ENCODE data around the gene CD320.
"Not testable (repeated sequence)": the region's sequence is repeated elsewhere in the genome, so short reads cannot be mapped to it uniquely, and the experiment has no call there.

Gene CD320

DNA sequence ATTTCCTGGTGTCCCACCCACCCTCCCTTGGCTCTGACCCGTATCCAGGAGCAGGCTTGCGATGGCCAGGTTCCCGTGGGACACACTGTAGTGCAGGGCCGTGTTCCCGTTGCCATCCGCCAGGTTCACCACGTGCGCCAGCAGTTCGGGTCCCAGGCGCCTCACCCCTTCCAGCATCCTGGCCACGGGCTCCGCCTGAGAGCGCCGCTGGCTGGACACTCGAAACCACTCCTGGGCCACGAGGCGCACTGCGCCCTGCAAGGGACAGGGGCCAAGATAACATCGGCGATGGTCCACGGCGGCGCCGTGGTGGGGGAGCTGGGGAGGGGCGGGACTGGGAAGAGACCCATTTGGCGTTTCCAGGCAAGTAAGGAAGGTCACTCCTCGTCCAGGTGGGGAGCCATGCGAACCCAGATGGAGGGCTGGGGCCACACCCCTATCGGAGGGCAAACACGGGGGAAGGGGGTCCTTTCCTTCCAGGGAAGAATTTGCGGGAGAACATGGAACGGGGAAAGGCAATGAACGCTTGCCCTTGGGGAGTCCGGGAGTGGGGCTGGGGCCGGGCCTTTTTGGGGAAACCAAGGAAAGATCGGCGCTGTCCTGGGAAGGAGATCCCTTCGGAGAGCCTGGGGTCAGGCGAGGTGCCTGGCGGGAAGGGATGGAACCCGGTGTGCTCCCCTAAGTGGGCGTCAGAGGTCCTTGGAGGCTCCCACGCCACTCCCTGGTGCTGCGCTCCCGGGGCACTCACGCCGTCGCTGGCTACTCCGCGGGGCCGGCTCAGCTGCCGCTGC lies 25.0 kb upstream of the CD320 start:
- DNase-seq: no peak

- no peak for DNase-seq
Measured at GRCh38 chr19:8331263-8331845, 23.2 kb upstream of the CD320 start.

- DNase-seq: no peak
Measured at GRCh38 chr19:8329996-8330395, 21.8 kb upstream of the CD320 start.

DNA sequence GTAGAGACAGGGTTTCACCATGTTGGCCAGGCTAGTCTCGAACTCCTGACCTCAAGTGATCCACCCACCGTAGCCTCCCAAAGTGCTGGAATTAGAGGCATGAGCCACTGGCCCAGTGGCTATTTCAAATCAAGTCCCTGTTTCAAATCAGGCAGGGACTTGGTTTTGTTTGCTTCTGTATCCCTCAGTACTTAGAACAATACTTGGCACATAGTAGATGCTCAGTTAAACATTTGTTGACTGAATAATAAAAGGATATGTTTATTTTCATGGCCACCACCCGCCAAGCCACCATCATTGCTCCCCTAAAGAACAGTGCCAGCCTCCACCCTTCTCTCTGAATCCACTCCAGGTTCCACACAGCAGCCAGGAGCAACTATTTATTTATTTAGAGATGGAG lies 17.3 kb upstream of the CD320 start:
- DNase-seq: no peak

- DNase-seq: no peak
Measured at GRCh38 chr19:8324186-8325050, 16.3 kb upstream of the CD320 start.

- DNase-seq: no peak
Measured at GRCh38 chr19:8323781-8324185, 15.6 kb upstream of the CD320 start.

DNA sequence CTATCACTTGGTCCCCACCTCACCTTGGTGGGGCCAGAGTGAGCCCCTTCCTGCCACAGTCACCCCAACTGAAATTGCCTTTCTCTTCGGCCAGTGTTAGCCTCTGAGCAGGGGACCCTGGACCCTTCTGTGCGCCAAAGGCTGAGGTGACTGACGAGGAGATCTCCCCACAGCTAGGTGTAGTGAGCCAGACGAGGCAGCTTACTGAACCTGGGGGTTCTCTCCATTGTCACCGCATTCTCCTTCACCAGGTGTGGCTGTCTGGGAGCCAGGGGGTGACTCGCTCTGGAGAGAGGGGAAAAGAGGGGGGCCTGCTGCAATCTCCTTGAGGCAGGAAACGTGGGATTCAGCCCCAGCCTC lies 14.5 kb upstream of the CD320 start:
- DNase-seq: no peak

GRCh38 chr19:8321986-8322637 lies 14.0 kb upstream of the CD320 start:
- DNase-seq: no peak

DNA sequence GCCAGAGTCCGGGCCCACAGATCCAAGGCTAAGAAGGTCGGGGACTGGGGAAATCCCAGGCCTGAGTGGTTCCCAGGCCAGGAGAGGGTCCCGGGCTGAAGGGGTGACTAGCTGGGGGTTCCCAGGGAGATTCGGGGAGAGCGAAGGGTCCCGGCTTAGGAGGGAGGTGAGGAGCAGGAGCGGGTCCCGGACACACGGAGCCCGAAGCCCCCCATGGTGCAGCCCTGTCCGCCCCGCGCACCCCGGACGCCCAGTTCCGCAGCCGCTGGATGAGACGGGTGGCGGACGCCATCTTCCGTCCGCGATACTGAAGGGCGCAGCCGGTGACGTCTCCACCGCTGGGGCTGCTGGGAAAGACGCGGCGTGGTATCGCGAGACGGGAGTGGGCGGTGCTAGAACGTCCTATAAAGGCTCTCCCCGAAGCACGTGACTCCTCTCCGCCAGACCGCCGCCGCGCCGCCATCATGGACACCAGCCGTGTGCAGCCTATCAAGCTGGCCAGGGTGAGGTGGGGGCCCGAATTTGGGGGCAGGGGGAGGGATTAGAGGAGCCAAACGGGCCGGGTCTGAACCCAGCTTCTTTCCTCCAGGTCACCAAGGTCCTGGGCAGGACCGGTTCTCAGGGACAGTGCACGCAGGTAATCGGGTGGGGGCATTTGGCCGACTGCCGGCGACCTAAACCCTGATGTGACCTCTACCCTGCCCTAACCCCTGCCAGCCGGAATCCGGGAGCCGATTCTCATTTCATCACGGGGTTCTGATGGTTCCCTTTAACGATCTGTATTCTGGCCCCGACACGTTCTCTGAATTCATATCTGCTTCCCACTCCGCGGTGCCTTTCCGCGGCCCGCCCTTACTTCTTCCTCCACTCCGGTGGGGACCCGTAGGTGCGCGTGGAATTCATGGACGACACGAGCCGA lies 13.2 kb upstream of the CD320 start, which contains the start of the genes NDUFA7 and RPS28:
Gene NDUFA7 (minus strand): TSS at position 309 of the 919 bp plus-strand sequence. CDS start 17 bp downstream, at position 292.
Gene RPS28 (plus strand): TSS at position 430 of the 919 bp plus-strand sequence. CDS start 35 bp downstream, at position 465.
- peak; percentile 95 for DNase-seq

- no peak for DNase-seq
Measured at GRCh38 chr19:8320564-8321066, 12.5 kb upstream of the CD320 start.

DNA sequence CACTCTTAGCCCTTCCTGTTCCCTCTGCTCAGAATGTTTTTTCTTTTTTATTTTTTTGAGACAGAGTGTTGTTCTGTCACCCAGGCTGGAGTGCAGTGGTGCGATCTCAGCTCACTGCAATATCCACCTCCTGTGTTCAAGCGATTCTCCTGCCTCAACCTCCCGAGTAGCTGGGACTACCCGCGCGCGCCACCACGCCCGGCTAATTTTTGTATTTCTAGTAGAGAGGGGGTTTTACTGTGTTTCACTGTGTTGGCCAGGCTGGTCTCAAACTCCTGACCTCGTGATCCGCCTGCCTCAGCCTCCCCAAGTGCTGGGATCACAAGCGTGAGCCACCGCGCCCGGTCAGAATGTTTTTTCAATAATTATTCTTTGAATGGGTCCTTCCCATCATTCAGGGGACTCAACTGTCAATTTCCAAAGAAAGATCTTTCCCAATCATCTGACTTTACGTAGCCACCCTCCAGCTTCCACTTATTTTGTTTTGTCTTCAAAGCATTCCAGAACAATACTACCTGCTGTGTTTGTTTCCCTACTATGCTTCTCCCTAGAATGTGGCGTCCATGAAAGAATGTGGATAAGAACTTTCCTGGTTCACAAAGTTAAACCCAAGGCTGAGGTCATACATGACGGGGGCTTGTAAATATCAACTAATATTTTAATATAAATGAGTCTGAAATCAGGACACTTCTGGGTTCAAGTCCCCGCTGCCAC lies 11.8 kb upstream of the CD320 start:
- DNase-seq: no peak

GRCh38 chr19:8318835-8319234 lies 10.7 kb upstream of the CD320 start:
- not testable (repeated sequence) for DNase-seq

DNA sequence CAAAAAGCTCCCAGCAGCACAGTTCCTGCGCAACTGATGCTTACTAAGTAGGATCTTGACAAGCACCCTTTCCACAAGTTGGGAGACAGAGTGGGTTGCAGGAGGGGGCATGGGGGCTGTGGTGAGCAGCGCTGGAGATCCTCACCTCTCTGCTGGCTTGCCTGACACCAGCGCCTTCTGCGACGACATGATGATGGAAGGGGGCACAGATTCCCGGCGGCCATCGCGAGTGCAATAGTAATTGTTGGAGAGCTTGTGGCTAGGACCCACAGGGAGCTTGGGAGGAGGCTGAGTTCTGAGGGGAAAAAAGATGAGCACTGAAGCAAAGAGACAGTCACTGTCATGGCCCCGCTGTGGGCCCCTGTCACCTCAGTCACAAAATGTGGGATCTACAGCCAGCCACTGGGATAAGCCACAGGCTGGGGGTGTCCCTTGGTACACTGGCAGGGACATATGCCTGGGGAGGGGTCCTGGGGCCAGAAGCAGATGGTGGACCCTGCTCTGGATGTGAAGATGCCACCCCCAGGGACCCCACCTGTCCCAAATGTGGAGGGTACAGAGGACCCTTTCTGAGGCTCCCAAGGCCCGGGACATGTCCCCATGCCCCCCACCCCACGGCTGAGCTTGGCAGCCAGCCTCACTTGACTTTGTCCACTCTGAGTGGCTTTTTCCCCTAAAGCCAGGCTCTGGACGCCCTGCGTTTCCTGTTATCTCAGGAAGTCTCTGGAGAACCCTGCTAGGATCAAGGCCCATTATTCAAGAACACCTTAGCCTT lies 8.4 kb upstream of the CD320 start:
- no peak for DNase-seq

DNA sequence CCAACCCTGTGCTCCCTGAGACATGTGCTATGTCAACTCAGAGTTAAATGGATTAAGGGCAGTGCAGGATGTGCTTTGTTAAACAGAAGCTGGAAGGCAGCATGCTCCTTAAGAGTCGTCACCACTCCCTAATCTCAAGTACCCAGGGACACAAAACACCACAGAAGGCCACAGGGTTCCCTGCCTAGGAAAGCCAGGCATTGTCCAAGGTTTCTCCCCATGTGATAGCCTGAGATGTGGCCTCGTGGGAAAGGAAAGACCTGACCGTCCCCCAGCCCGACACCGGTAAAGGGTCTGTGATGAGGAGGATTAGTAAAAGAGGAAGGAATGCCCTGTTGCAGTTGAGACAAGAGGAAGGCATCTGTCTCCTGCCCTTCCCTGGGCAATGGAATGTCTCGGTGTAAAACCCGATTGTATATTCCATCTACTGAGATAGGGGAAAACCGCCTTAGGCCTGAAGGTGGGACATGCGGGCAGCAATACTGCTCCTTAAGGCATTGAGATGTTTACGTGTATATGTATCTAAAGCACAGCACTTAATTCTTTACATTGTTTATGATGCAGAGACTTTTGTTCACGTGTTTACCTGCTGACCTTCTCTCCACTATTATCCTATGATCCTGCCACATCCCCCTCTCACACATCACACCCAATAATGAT lies 7.0 kb upstream of the CD320 start:
- not testable (repeated sequence) for DNase-seq

GRCh38 chr19:8311461-8312260 lies 3.5 kb upstream of the CD320 start:
- no peak for DNase-seq

DNA sequence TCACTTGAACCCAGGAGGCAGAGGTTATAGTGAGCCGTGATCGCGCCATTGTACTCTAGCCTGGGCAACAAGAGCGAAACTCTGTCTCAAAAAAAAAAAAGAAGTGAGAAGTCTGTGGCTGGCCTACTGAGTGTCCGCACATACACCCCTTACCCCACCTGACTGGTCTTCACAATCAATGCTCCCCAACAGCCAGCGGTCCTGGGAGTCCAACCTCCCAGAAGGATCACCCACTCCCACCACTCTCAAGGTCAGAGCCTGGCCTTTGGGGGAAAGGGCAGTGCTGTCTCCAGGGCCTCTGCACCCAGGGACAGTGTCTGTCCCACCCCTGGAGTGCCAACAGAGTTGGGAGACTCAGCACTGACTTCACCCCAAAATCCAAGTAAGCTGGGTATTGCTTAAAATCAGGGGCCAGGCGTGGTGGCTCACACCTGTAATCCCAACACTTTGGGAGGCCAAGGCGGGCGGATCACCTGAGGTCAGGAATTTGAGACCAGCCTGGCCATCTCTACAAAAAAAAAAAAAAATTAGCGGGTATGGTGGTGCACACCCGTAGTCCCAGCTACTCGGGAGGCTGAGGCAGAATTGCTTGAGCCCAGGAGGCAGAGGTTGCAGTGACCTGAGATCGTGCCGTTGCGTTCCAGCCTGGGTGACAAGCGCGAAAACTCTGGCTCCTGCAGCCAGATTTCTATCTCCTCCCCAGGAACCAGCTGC lies 2.3 kb upstream of the CD320 start:
- DNase-seq: no peak

- DNase-seq: no peak
Measured at GRCh38 chr19:8308891-8309291, 733 bp upstream of the CD320 start.

DNA sequence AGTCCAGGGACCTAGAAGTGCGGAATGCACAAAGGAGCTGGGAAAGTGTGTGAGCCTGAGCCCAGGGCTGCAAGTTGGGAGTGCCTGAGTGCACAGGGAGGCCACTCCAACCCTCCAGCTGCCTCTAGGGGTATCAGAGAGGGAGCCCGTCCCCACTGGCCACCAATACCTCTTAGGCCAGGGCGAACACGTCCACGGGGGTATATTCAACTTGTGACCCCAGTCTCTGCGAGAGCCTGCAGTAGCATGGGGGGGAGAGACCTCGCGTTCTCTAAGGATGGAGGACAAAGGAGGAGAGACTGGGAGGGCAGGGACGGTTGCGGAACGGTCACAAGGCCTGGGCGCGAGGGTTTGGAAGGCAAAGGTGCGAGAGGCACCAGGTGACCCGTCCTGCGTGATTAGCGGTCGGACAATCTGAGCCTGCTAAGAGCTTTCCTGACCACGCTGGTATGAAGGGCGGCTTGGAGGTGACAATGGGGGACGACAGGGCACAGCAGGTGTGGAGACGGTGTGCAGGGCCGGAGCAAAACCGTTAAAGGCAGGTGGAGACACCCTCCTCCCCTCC lies 676 bp downstream of the CD320 start:
- DNase-seq: no peak
